ENCODE measurements around the gene DIS3L.

Gene DIS3L

GRCh38 chr15:66269326-66270090 is 23.9 kb upstream of the DIS3L start:
- peak; percentile 78 for ATAC-seq
- TF ChIP-seq SNAI2 (CRISPR knock-in tag; IDR thresholded peaks at IDR 0.05), result no peak
- no peak for TF ChIP-seq PATZ1 (CRISPR knock-in tag; IDR thresholded peaks at IDR 0.05; ENCODE audit: borderline replicate concordance)
- TF ChIP-seq OSR1 (CRISPR knock-in tag; IDR thresholded peaks at IDR 0.05), result no peak
- no peak for TF ChIP-seq CSDC2 (CRISPR knock-in tag; IDR thresholded peaks at IDR 0.05)

DNA sequence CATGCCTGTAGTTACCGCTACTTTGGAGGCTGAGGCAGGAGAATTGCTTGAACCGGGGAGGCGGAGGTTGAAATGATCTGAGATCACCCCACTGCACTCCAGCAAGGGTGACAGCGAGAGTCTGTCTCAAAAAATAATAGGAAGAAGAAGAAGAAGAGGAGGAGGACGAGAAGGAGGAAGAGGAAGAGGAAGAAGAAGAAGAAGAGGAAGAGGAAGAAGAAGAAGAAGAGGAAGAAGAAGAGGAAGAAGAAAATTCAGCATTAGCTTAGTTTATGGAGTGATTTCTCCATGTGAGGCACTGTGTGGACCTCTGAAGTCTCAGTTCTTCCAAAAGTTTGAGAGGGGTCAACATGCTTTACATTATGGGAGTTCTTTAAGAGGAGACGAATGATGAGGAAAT is 22.4 kb upstream of the DIS3L start:
- TF ChIP-seq ZNF8 (CRISPR knock-in tag; IDR thresholded peaks at IDR 0.05) (no peak), CSRNP3 (CRISPR knock-in tag; IDR thresholded peaks at IDR 0.05) (no peak), CSDC2 (CRISPR knock-in tag; IDR thresholded peaks at IDR 0.05) (no peak), OSR1 (CRISPR knock-in tag; IDR thresholded peaks at IDR 0.05) (no peak), CREB5 (CRISPR knock-in tag; IDR thresholded peaks at IDR 0.05; ENCODE audit: low read depth) (no peak), ESRRG (CRISPR knock-in tag; IDR thresholded peaks at IDR 0.05) (no peak), ARNTL (CRISPR knock-in tag; IDR thresholded peaks at IDR 0.05; ENCODE audit: borderline replicate concordance, low read depth) (no peak)
- no peak for ATAC-seq

DNA sequence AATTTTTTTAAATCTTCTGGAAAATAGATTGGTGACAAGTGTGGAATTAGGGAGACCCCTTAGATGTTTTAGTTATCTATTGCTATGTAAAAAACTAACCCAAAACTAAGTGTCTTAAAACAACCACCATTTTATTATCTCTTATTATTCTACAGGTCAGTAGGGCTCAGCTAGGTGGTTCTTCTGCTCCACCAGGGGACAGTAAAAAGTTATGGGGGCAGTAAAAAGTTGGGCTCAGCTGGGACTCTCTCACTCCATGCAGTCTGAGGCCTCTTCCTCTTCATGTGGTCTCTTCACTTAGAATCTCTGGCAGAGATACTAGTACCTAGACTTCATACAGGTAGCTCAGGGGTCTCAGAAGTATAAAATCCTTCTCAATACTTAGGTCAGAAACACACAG is 18.0 kb upstream of the DIS3L start:
- no peak for ATAC-seq
- TF ChIP-seq ZNF70 (CRISPR knock-in tag; IDR thresholded peaks at IDR 0.05), result no peak
- TF ChIP-seq ZC3H10 (CRISPR knock-in tag; IDR thresholded peaks at IDR 0.05), result no peak
- no peak for TF ChIP-seq ISL1 (CRISPR knock-in tag; IDR thresholded peaks at IDR 0.05)
- TF ChIP-seq ZFP30 (CRISPR knock-in tag; IDR thresholded peaks at IDR 0.05), result no peak
- no peak for TF ChIP-seq OSR1 (CRISPR knock-in tag; IDR thresholded peaks at IDR 0.05)
- no peak for TF ChIP-seq TOX (CRISPR knock-in tag; IDR thresholded peaks at IDR 0.05; ENCODE audit: borderline replicate concordance)
- TF ChIP-seq ARNTL (CRISPR knock-in tag; IDR thresholded peaks at IDR 0.05; ENCODE audit: borderline replicate concordance, low read depth), result no peak
- TF ChIP-seq TCF4 (CRISPR knock-in tag; IDR thresholded peaks at IDR 0.05; ENCODE audit: borderline replicate concordance), result no peak
- TF ChIP-seq PATZ1 (CRISPR knock-in tag; IDR thresholded peaks at IDR 0.05; ENCODE audit: borderline replicate concordance), result no peak
- no peak for TF ChIP-seq CREB5 (CRISPR knock-in tag; IDR thresholded peaks at IDR 0.05; ENCODE audit: low read depth)
- TF ChIP-seq SNAI2 (CRISPR knock-in tag; IDR thresholded peaks at IDR 0.05), result no peak
- TF ChIP-seq RARB (CRISPR knock-in tag; IDR thresholded peaks at IDR 0.05), result no peak
- TF ChIP-seq BACH2 (CRISPR knock-in tag; IDR thresholded peaks at IDR 0.05; ENCODE audit: borderline replicate concordance), result no peak

GRCh38 chr15:66276546-66276945 is 16.8 kb upstream of the DIS3L start:
- ATAC-seq, result no peak
- TF ChIP-seq TOX (CRISPR knock-in tag; IDR thresholded peaks at IDR 0.05; ENCODE audit: borderline replicate concordance) (no peak), ZFP30 (CRISPR knock-in tag; IDR thresholded peaks at IDR 0.05) (no peak), ZNF565 (CRISPR knock-in tag; conservative IDR thresholded peaks at IDR 0.05; ENCODE audit: low read depth) (no peak), OSR1 (CRISPR knock-in tag; IDR thresholded peaks at IDR 0.05) (no peak), ESRRG (CRISPR knock-in tag; IDR thresholded peaks at IDR 0.05) (no peak), ZNF70 (CRISPR knock-in tag; IDR thresholded peaks at IDR 0.05) (no peak), PPARA (CRISPR knock-in tag; IDR thresholded peaks at IDR 0.05; ENCODE audit: borderline replicate concordance) (no peak), ARNTL (CRISPR knock-in tag; IDR thresholded peaks at IDR 0.05; ENCODE audit: borderline replicate concordance, low read depth) (no peak), CREB5 (CRISPR knock-in tag; IDR thresholded peaks at IDR 0.05; ENCODE audit: low read depth) (no peak), TCF4 (CRISPR knock-in tag; IDR thresholded peaks at IDR 0.05; ENCODE audit: borderline replicate concordance) (no peak), ZNF8 (CRISPR knock-in tag; IDR thresholded peaks at IDR 0.05) (no peak), PATZ1 (CRISPR knock-in tag; IDR thresholded peaks at IDR 0.05; ENCODE audit: borderline replicate concordance) (no peak), ZC3H10 (CRISPR knock-in tag; IDR thresholded peaks at IDR 0.05) (no peak), ZFP3 (CRISPR knock-in tag; IDR thresholded peaks at IDR 0.05) (no peak), ISL1 (CRISPR knock-in tag; IDR thresholded peaks at IDR 0.05) (no peak)

Measured in SK-N-SH treated with all-trans-retinoic acid at 6 μM for 48 hours (cell line).